ENCODE measurements around the gene TM9SF3.

GRCh38 chr10:96568402-96568801, 18.4 kb downstream of the TM9SF3 start:
- no peak for TF ChIP-seq POLR2A (IDR thresholded peaks at IDR 0.05; ENCODE audit: low read length)
- TF ChIP-seq GATA1 (IDR thresholded peaks at IDR 0.05; ENCODE audit: low read depth, low read length): no peak
